Measurements from ENCODE around the gene A1CF.
"Not testable (repeated sequence)": the region's sequence is repeated elsewhere in the genome, so short reads cannot be mapped to it uniquely, and the experiment has no call there.

Gene A1CF, protein sequence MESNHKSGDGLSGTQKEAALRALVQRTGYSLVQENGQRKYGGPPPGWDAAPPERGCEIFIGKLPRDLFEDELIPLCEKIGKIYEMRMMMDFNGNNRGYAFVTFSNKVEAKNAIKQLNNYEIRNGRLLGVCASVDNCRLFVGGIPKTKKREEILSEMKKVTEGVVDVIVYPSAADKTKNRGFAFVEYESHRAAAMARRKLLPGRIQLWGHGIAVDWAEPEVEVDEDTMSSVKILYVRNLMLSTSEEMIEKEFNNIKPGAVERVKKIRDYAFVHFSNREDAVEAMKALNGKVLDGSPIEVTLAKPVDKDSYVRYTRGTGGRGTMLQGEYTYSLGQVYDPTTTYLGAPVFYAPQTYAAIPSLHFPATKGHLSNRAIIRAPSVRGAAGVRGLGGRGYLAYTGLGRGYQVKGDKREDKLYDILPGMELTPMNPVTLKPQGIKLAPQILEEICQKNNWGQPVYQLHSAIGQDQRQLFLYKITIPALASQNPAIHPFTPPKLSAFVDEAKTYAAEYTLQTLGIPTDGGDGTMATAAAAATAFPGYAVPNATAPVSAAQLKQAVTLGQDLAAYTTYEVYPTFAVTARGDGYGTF

DNA sequence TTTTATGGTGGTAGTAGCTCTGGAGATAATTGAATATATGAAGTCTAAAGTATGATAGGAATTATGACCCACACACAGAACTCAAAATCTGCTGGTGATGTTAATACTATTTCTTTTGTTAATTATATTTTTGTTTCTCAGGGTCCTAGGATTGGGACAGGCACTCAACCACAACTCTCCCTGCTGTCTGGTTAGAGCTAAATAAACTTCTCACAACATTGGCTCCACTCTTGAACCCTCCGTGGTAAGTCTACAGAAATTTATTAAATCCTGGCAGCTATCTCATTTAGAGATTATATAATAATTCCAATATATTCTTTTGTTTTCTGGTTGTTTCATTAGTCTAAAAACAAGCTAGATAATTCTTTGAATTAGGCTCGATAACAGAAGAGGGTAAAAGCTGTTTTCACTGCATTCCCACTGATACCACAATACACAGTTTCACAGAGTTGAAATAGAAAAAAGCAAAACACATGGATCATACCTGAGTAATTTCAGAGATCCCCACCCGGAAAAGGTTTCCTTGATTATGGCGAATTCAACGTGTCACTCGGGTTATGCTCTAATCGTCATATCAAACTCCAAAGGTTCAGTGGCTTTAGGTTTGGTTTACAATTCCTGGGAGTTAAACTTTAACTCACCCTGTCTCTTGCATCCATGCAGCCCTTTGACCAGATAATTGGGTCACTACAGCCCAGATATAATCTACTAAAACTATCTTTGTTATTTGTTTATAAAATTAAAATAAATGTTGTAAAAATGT lies at the start of gene A1CF:
TSS of gene A1CF (minus strand) at position 531 of the 763 bp plus-strand sequence. CDS start 25,687 bp downstream, outside the sequence.
- TF ChIP-seq, protein P1, sequence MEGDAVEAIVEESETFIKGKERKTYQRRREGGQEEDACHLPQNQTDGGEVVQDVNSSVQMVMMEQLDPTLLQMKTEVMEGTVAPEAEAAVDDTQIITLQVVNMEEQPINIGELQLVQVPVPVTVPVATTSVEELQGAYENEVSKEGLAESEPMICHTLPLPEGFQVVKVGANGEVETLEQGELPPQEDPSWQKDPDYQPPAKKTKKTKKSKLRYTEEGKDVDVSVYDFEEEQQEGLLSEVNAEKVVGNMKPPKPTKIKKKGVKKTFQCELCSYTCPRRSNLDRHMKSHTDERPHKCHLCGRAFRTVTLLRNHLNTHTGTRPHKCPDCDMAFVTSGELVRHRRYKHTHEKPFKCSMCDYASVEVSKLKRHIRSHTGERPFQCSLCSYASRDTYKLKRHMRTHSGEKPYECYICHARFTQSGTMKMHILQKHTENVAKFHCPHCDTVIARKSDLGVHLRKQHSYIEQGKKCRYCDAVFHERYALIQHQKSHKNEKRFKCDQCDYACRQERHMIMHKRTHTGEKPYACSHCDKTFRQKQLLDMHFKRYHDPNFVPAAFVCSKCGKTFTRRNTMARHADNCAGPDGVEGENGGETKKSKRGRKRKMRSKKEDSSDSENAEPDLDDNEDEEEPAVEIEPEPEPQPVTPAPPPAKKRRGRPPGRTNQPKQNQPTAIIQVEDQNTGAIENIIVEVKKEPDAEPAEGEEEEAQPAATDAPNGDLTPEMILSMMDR (IDR thresholded peaks at IDR 0.05; ENCODE audit: low read depth, low read length, missing control alignments), result no peak
- DNase-seq (ENCODE audit: low read depth), result no peak
- no peak within 1 kb of the TSS for H3K4me3 ChIP-seq (ENCODE audit: low read depth, low read length)

DNA sequence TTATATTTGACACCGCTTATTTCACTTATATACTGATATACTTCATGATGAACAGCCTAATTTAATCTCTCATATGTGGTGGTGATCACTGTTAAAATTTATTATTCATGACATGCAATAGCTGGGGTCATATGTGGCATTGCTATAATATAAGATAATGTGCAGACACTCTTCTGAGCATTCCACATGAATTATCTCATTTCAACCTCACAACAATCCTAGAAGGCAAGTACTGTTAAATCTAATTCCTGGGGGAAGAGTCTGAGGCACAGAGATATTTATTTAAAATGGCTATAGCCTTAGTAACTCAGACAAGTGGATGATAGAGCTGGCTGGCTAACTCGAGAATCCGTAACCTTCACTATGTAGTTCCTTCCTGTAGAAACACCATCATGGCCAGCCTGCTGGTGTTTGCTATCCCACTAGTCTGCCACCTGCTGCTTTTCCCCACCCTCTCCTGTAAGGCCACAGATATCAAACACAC lies 46.6 kb upstream of the A1CF start:
- no peak overlapping the region for H3K4me3 ChIP-seq (ENCODE audit: low read depth, low read length)
- TF ChIP-seq, protein P1 (IDR thresholded peaks at IDR 0.05; ENCODE audit: low read depth, low read length, missing control alignments), result no peak
- no peak for DNase-seq (ENCODE audit: low read depth)

DNA sequence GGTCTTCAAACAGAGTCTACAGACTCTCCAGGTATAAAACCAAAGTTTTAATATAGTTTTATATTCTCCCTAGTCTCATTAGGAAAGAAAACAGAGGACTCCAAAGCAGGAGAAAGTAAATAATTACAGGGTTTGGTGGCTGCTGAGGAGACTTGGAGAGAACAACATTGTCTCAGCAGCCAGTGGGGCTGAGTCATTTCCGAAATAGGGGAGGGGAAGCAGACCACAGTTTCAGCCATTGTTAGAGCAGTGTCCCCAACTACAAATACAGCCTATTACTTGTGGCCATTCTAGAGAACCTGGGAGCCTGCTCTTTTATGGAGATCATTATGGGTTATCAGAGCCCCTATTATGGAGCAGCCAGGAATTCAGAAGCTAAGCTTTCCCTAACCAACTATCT lies 44.2 kb upstream of the A1CF start:
- no peak for DNase-seq (ENCODE audit: low read depth)
- no peak overlapping the region for H3K4me3 ChIP-seq (ENCODE audit: low read depth, low read length)
- TF ChIP-seq, protein P1 (IDR thresholded peaks at IDR 0.05; ENCODE audit: low read depth, low read length, missing control alignments), result no peak

DNA sequence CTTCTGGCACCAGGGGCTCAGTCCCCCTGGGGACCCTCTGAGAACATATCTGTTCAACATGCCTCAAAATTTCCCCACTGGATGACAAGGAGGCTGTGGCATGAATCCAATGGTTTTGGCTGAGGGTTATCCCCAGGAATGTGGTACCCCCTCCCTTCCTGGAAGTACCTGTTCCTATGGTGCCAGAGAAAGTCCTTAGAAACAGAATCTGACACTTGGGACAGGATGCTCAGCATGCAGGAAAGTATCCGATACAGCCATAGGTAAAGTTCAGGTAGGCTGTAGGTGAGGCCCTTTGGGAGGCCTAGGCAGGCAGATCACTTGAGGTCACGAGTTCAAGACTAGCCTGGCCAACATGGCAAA lies 42.7 kb upstream of the A1CF start:
- DNase-seq (ENCODE audit: low read depth), result no peak
- TF ChIP-seq, protein P1 (IDR thresholded peaks at IDR 0.05; ENCODE audit: low read depth, low read length, missing control alignments), result no peak
- no peak overlapping the region for H3K4me3 ChIP-seq (ENCODE audit: low read depth, low read length)

DNA sequence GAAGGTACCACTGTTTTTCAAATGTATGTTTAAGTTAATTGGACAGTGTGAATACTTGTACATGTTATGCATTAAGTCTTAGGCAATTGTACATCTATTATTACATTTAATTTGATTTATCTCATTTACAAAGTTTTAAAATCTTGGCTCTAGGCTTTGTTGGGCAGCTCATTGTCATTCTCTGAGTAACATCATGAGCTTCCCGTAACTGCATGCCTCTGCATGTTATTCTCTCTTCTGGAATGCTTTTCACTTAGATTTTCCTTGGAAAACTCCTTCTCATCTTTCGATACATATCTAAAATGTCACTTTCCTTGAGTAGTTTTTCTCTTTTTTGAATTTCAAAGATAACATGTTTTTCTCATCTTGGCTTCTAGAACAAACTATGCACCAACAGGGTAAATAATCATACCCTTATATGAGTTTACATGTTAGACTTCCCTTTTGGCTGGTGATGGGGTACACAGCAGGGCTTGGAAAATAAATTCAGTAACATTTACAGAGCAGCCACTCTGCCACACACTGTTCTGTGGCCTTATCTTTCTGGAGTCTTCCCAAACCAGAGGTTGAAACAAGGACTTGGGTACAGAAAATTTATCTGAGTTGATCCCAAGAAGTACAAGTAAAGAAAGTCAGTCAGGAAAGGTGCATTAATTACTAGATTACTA lies 42.2 kb upstream of the A1CF start:
- no peak for DNase-seq (ENCODE audit: low read depth)
- H3K4me3 ChIP-seq (ENCODE audit: low read depth, low read length), result no peak overlapping the region
- TF ChIP-seq, protein P1 (IDR thresholded peaks at IDR 0.05; ENCODE audit: low read depth, low read length, missing control alignments), result no peak

DNA sequence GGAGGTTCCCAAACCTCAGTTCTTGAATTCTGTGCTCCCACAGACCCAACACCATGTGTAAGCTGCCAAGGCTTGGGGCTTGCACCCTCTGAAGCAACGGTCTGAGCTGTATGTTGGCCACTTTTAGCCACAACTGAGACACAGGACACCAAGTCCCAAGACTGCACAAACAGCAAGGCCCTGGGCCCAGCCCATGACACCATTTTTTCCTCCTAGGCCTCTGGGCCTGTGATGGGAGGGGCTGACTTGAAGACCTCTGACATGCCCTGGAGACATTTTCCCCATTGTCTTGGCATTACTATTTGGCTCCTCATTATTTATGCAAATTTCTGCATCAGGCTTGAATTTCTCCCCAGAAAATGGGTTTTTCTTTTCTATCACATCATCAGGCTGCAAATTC lies 38.0 kb upstream of the A1CF start:
- not testable (repeated sequence) for DNase-seq (ENCODE audit: low read depth); H3K4me3 ChIP-seq (ENCODE audit: low read depth, low read length)

DNA sequence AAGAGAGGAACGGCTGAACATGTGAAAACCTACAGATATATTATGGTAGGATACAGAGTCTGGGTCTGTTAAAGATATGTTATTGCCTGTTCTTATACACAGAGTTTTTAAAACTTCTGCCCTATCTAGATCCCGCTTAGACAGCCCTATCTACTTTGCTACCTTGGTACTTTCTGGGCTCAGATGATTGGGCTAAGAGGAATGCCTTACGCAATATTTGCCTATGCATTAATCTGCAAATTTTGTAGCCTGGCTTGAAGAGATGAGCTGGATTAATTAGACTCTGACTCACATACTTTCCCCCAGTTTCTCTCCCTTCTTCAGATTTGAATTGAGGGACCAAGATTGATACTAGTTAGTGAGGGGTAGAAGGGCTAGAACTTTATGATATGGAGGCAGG lies 33.6 kb upstream of the A1CF start:
- no peak for DNase-seq (ENCODE audit: low read depth)
- H3K4me3 ChIP-seq (ENCODE audit: low read depth, low read length), result no peak overlapping the region
- TF ChIP-seq, protein P1 (IDR thresholded peaks at IDR 0.05; ENCODE audit: low read depth, low read length, missing control alignments), result no peak
